Nephron (organoid): ENCODE measurements around the gene CALML5.

Experiments
- H3K27ac Mint-ChIP-seq, 3 experiments: 2 replicates each; pipeline ENCODE4 v1.8.0; 2020; ENCODE audit warnings: mixed read lengths in 3 of 3, mild to moderate bottlenecking in 2 of 3, moderate library complexity in 1 of 3
- H3K27me3 Mint-ChIP-seq: 2 replicates; pipeline ENCODE4 v1.8.0; 2021; ENCODE audit warnings: low read depth, mild to moderate bottlenecking, moderate library complexity, mixed read lengths
- H3K36me3 Mint-ChIP-seq: 2 replicates; pipeline ENCODE4 v1.8.0; 2020; ENCODE audit warnings: low read depth, mixed read lengths
- H3K4me1 Mint-ChIP-seq: 2 replicates; pipeline ENCODE4 v1.8.0; 2020; ENCODE audit warnings: mixed read lengths
- H3K4me3 Mint-ChIP-seq, 3 experiments: 2 replicates each; pipeline ENCODE4 v1.8.0; 2020; ENCODE audit warnings: mild to moderate bottlenecking in 3 of 3, mixed read lengths in 3 of 3, moderate library complexity in 2 of 3
- H3K9me3 Mint-ChIP-seq: 2 replicates; pipeline ENCODE4 v1.8.0; 2020; ENCODE audit warnings: mixed read lengths
- CTCF ChIP-seq, 3 experiments: fragments of 200-600 bp; sonication (generic); IDR thresholded peaks; one replicate each; pipeline ENCODE4 v1.5.0; 2021; ENCODE audit warnings: antibody characterized with exemption in 3 of 3; ENCODE audit not compliant: unreplicated experiment in 3 of 3

Gene CALML5

GRCh38 chr10:5503477-5503835, 4.1 kb upstream of the CALML5 start:
- TF ChIP-seq CTCF (IDR thresholded peaks at IDR 0.05; ENCODE audit: unreplicated experiment in 3 of 3), result no peak
- H3K4me3 Mint-ChIP-seq, result no peak overlapping the region
- peaks cover 10% of the 10 kb centered on the region for H3K4me1 Mint-ChIP-seq
- peak overlapping the region in 2 of 3 experiments; percentile 33 to 47 for H3K27ac Mint-ChIP-seq
- H3K27me3 Mint-ChIP-seq, result peaks cover 2% of the 10 kb centered on the region
- no peaks in the 10 kb centered on the region for H3K9me3 Mint-ChIP-seq
- H3K36me3 Mint-ChIP-seq, result no peaks in the 10 kb centered on the region

DNA sequence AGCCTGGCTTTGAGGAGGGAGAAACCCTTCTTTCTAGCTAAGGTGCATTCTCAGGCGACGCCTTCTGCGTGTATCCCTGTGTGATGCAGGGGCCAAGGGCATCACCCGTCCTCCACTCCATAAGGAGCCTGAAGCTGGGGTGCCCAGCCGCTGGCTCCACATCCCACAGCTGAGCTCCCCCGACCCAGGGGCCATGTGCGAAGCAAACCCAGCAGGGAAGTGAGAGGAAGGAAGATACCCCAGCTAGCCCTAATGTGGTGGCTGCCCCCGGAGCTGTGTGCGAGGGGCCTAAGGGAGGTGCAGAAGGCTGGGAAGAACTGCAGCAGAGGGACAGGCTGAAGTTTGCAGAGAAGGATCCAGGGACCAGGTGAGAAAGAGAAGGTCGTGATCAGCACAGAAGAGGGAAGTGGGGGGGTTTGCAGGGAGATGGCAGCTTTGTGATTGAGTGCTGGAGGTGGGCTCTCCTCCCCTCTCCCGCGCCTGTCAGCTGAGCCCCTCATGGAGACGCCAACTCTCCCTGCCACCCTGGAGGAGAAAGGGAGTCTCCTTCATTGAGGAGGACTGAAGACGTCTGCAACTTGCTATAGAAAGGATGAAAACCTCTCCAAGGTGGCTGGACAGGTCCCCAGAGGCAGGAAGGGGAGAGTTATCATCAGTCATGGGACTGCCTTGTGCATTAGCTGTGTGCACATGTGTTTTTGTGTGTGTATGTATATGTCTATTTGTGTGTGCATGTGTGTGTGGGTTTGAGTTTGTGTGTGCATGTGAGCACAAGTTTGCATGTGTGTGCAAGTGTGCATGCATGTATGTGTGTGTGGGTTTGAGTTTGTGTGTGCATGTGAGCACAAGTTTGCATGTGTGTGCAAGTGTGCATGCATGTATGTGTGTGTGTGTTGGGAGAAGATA, 3.5 kb upstream of the CALML5 start:
- Mint-ChIP-seq H3K27ac (peak overlapping the region in 2 of 3 experiments; percentile 2 to 33), H3K4me3 (no peak overlapping the region), H3K36me3 (no peaks in the 10 kb centered on the region), H3K27me3 (no peaks in the 10 kb centered on the region), H3K9me3 (no peaks in the 10 kb centered on the region), H3K4me1 (peaks cover 10% of the 10 kb centered on the region)
- no peak for TF ChIP-seq CTCF (IDR thresholded peaks at IDR 0.05; ENCODE audit: unreplicated experiment in 3 of 3)

- peaks cover 10% of the 10 kb centered on the region for H3K4me1 Mint-ChIP-seq
- H3K36me3 Mint-ChIP-seq, result no peaks in the 10 kb centered on the region
- no peak overlapping the region for H3K27ac Mint-ChIP-seq
- TF ChIP-seq CTCF (IDR thresholded peaks at IDR 0.05; ENCODE audit: unreplicated experiment in 3 of 3), result no peak
- H3K9me3 Mint-ChIP-seq, result no peaks in the 10 kb centered on the region
- H3K27me3 Mint-ChIP-seq, result no peaks in the 10 kb centered on the region
- no peak overlapping the region for H3K4me3 Mint-ChIP-seq
These were observed 2.7 kb upstream of the CALML5 start for GRCh38 chr10:5502061-5502521.

- peaks cover 10% of the 10 kb centered on the region for H3K4me1 Mint-ChIP-seq
- H3K4me3 Mint-ChIP-seq, result no peak overlapping the region
- H3K27ac Mint-ChIP-seq, result no peak overlapping the region
- H3K36me3 Mint-ChIP-seq, result no peaks in the 10 kb centered on the region
- no peaks in the 10 kb centered on the region for H3K9me3 Mint-ChIP-seq
- H3K27me3 Mint-ChIP-seq, result no peaks in the 10 kb centered on the region
- no peak for TF ChIP-seq CTCF (IDR thresholded peaks at IDR 0.05; ENCODE audit: unreplicated experiment in 3 of 3)
These were observed 1.5 kb upstream of the CALML5 start for GRCh38 chr10:5500910-5501309.

GRCh38 chr10:5500162-5500670, 846 bp upstream of the CALML5 start:
- H3K9me3 Mint-ChIP-seq, result no peaks in the 10 kb centered on the region
- no peak for TF ChIP-seq CTCF (IDR thresholded peaks at IDR 0.05; ENCODE audit: unreplicated experiment in 3 of 3)
- peaks cover 10% of the 10 kb centered on the region for H3K4me1 Mint-ChIP-seq
- no peaks in the 10 kb centered on the region for H3K27me3 Mint-ChIP-seq
- no peak overlapping the region for H3K27ac Mint-ChIP-seq
- H3K4me3 Mint-ChIP-seq, result no peak overlapping the region
- H3K36me3 Mint-ChIP-seq, result no peaks in the 10 kb centered on the region
